ENCODE data around the gene CD68.

DNA sequence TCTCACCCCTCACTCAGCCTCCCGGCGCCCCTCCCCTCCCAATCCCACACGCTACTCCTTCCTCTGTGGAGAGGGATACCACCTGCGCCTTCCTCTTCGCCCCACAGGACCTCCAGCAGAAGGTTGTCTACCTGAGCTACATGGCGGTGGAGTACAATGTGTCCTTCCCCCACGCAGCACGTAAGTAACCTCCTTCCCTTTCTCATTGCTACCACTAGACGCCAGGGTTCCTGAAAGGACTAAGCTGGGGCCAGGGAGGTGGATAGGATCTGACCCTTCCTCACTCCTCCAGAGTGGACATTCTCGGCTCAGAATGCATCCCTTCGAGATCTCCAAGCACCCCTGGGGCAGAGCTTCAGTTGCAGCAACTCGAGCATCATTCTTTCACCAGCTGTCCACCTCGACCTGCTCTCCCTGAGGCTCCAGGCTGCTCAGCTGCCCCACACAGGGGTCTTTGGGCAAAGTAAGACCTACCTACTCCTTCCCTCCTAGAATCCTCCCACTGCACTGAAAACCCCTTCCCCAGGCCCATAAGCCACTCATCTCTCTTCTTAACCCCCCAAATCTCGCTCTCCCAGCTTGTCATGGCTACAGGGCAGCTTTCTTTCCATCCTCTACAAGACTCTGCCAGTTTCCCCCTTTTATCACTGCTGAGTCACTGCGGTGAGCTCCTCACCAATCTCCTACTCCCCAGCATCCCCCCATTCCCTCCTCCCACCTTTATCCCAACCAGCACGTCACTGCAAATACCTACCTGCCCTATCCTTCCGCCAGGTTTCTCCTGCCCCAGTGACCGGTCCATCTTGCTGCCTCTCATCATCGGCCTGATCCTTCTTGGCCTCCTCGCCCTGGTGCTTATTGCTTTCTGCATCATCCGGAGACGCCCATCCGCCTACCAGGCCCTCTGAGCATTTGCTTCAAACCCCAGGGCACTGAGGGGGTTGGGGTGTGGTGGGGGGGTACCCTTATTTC, 1.5 kb downstream of the CD68 start:
- TF ChIP-seq, protein P1, sequence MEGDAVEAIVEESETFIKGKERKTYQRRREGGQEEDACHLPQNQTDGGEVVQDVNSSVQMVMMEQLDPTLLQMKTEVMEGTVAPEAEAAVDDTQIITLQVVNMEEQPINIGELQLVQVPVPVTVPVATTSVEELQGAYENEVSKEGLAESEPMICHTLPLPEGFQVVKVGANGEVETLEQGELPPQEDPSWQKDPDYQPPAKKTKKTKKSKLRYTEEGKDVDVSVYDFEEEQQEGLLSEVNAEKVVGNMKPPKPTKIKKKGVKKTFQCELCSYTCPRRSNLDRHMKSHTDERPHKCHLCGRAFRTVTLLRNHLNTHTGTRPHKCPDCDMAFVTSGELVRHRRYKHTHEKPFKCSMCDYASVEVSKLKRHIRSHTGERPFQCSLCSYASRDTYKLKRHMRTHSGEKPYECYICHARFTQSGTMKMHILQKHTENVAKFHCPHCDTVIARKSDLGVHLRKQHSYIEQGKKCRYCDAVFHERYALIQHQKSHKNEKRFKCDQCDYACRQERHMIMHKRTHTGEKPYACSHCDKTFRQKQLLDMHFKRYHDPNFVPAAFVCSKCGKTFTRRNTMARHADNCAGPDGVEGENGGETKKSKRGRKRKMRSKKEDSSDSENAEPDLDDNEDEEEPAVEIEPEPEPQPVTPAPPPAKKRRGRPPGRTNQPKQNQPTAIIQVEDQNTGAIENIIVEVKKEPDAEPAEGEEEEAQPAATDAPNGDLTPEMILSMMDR (IDR thresholded peaks at IDR 0.05), result no peak
- no peak for TF ChIP-seq POLR2A (IDR thresholded peaks at IDR 0.05)
